Activated CD4-positive, alpha-beta memory T cell treated with anti-CD3 and anti-CD28 coated beads for 36 hours (primary cell): Measurements from ENCODE around the gene CCR2. TPM values are rescaled to one million over a fixed set of nuclear protein-coding genes. Genes with fewer than 3 reads are reported as not detected.

Source experiments
- CTCF ChIA-PET: fragments of 350-600 bp; sonication (Branson Sonifier 250); formaldehyde crosslinking; loops from one replicate; lab custom pipeline; 2021; ENCODE audit warnings: antibody characterized with exemption, inconsistent platforms; lab: Charles Lee
- POLR2A ChIA-PET: fragments of 350-600 bp; sonication (Branson Sonifier 250); formaldehyde crosslinking; loops from one replicate; lab custom pipeline; 2021; ENCODE audit warnings: antibody characterized with exemption; lab: Charles Lee
- DNase-seq: peaks from one replicate; pipeline ENCODE4 v3.0.0-alpha.2; 2020
- H3K27ac Mint-ChIP-seq: one replicate; pipeline ENCODE4 v1.8.0; 2021; ENCODE audit warnings: mixed read lengths
- H3K27me3 Mint-ChIP-seq: one replicate; pipeline ENCODE4 v1.8.0; 2021; ENCODE audit warnings: mixed read lengths
- H3K36me3 Mint-ChIP-seq: one replicate; pipeline ENCODE4 v1.8.0; 2021; ENCODE audit warnings: mixed read lengths
- H3K4me1 Mint-ChIP-seq: one replicate; pipeline ENCODE4 v1.8.0; 2021; ENCODE audit warnings: low read depth, mixed read lengths
- H3K4me3 Mint-ChIP-seq: one replicate; pipeline ENCODE4 v1.8.0; 2021; ENCODE audit warnings: mild to moderate bottlenecking, mixed read lengths
- H3K9me3 Mint-ChIP-seq: one replicate; pipeline ENCODE4 v1.8.0; 2021; ENCODE audit warnings: mixed read lengths
- intact Hi-C: fragments of 100-400 bp; cut with micrococcal nuclease; formaldehyde crosslinking; loops from one replicate; pipeline ENCODE4 v1.15.1; 2023
- total RNA-seq, 2 experiments: library from RNA; stranded (reverse); gene quantifications; one replicate each; pipeline ENCODE4 v1.2.3, GENCODE V29; 2021

CCR2 gene
- total RNA-seq, 2 experiments from 2014 or later = 2.2 TPM

GRCh38 chr3:46334741-46335478 is 19.0 kb upstream of the CCR2 start:
- H3K4me3 Mint-ChIP-seq = no peak overlapping the region
- peaks cover 16% of the 10 kb centered on the region for H3K36me3 Mint-ChIP-seq
- ChIA-PET POLR2A (interaction anchor here (0.8 to 2.3 kb wide), 6 partner anchors 20 to 77 kb away, joined by 3 to 9 read pairs (median 4); no protein-coding TSS in a partner anchor), CTCF (interaction anchor here (1.0 to 1.2 kb wide), 3 partner anchors 34 to 62 kb away, joined by 3 to 7 read pairs (median 3); no protein-coding TSS in a partner anchor)
- peaks cover 16% of the 10 kb centered on the region for H3K27me3 Mint-ChIP-seq
- H3K9me3 Mint-ChIP-seq = peaks cover 21% of the 10 kb centered on the region
- H3K27ac Mint-ChIP-seq = no peak overlapping the region
- peaks cover 8% of the 10 kb centered on the region for H3K4me1 Mint-ChIP-seq
- intact Hi-C loops = loop anchor here (1.0 to 2.0 kb wide), 4 partner anchors 14 to 36 kb away; no protein-coding TSS in a partner anchor
- DNase-seq = peak; percentile 30

- H3K27ac Mint-ChIP-seq = no peak overlapping the region
- no peak for DNase-seq
- peaks cover 16% of the 10 kb centered on the region for H3K27me3 Mint-ChIP-seq
- peaks cover 16% of the 10 kb centered on the region for H3K36me3 Mint-ChIP-seq
- peaks cover 8% of the 10 kb centered on the region for H3K4me1 Mint-ChIP-seq
- ChIA-PET CTCF (interaction anchor here (1.0 to 1.2 kb wide), 5 partner anchors 19 to 256 kb away, joined by 3 to 7 read pairs (median 3); partner anchors contain the start of gene CCR2), POLR2A (interaction anchor here (0.8 to 2.3 kb wide), 5 partner anchors 19 to 50 kb away, joined by 3 to 9 read pairs (median 5); no protein-coding TSS in a partner anchor)
- H3K4me3 Mint-ChIP-seq = no peak overlapping the region
- intact Hi-C loops = loop anchor here (1.0 to 2.0 kb wide), 4 partner anchors 13 to 36 kb away; no protein-coding TSS in a partner anchor
- H3K9me3 Mint-ChIP-seq = peaks cover 25% of the 10 kb centered on the region
Measured at GRCh38 chr3:46335541-46335940, 18.4 kb upstream of the CCR2 start.

- Mint-ChIP-seq H3K9me3 (peaks cover 25% of the 10 kb centered on the region), H3K27ac (no peak overlapping the region), H3K4me1 (peaks cover 8% of the 10 kb centered on the region), H3K27me3 (peaks cover 4% of the 10 kb centered on the region), H3K4me3 (no peak overlapping the region), H3K36me3 (peaks cover 16% of the 10 kb centered on the region)
- ChIA-PET CTCF (interaction anchor here (0.6 kb wide), 1 partner anchor 54 kb away, joined by 3 read pairs; no protein-coding TSS in a partner anchor), POLR2A (no interaction called here)
- no peak for DNase-seq
- intact Hi-C loops = no loop called here
Measured at GRCh38 chr3:46337911-46338310, 16.0 kb upstream of the CCR2 start.

DNA sequence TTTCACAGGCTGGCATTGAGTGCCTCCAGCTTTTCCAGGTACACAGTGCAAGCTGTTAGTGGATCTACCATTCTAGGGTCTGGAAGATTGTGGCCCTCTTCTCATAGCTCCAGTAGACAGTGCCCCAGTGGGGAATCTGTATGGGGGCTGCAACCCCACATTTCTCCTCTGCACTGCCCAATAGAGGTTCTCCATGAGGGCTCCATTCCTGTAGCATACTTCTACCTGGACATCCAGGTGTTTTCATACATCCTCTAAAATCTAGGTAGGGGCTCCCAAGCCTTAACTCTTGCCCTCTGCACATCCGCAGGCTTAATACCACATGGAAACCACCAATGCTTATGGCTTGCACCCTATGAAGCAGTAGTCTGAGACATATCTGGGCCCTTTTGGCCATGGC is 15.1 kb upstream of the CCR2 start:
- Mint-ChIP-seq H3K36me3 (peaks cover 16% of the 10 kb centered on the region), H3K27me3 (no peaks in the 10 kb centered on the region), H3K4me3 (no peak overlapping the region), H3K9me3 (peaks cover 25% of the 10 kb centered on the region), H3K27ac (no peak overlapping the region), H3K4me1 (peaks cover 8% of the 10 kb centered on the region)
- POLR2A ChIA-PET = no interaction called here
- intact Hi-C loops = no loop called here
- no peak for DNase-seq
- CTCF ChIA-PET = no interaction called here

DNA sequence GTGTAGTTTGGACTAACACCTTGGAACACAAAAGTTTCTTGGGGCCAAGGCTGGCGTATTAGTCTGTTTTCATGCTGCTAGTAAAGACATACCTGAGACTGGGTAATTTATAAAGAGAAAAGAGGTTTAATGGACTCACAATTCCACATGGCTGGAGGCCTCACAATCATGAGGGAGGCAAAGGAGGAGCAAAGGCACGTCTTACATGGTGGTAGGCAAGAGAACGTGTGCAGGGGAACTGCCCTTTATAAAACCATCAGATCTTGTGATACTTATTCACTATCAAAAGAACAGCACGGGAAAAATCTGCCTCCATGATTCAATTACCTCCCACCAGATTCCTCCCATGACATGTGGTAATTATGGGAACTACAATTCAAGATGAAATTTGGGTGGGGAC is 9.4 kb upstream of the CCR2 start:
- Mint-ChIP-seq H3K36me3 (peaks cover 15% of the 10 kb centered on the region), H3K4me3 (no peak overlapping the region), H3K27me3 (no peaks in the 10 kb centered on the region), H3K4me1 (peaks cover 11% of the 10 kb centered on the region), H3K27ac (no peak overlapping the region), H3K9me3 (peaks cover 13% of the 10 kb centered on the region)
- CTCF ChIA-PET = no interaction called here
- intact Hi-C loops = no loop called here
- no peak for DNase-seq
- POLR2A ChIA-PET = no interaction called here

GRCh38 chr3:46348823-46349482 is 5.0 kb upstream of the CCR2 start:
- H3K9me3 Mint-ChIP-seq = peaks cover 4% of the 10 kb centered on the region
- peaks cover 51% of the 10 kb centered on the region for H3K4me1 Mint-ChIP-seq
- intact Hi-C loops = loop anchor here (2.0 kb wide), 1 partner anchor 14 kb away; no protein-coding TSS in a partner anchor
- peak overlapping the region; percentile 73 for H3K27ac Mint-ChIP-seq
- no peak overlapping the region for H3K4me3 Mint-ChIP-seq
- POLR2A ChIA-PET = interaction anchor here (0.8 kb wide), 2 partner anchors 21 to 49 kb away, joined by 3 read pairs; no protein-coding TSS in a partner anchor
- peaks cover 10% of the 10 kb centered on the region for H3K36me3 Mint-ChIP-seq
- no peak for DNase-seq
- CTCF ChIA-PET = interaction anchor here (1.9 kb wide), 1 partner anchor 73 kb away, joined by 5 read pairs; no protein-coding TSS in a partner anchor
- peaks cover 12% of the 10 kb centered on the region for H3K27me3 Mint-ChIP-seq

GRCh38 chr3:46349484-46350261 is 4.2 kb upstream of the CCR2 start:
- peaks cover 17% of the 10 kb centered on the region for H3K27me3 Mint-ChIP-seq
- no peak for DNase-seq
- peaks cover 58% of the 10 kb centered on the region for H3K4me1 Mint-ChIP-seq
- ChIA-PET CTCF (interaction anchor here (0.8 to 1.9 kb wide), 4 partner anchors 23 to 142 kb away, joined by 3 to 5 read pairs (median 4); no protein-coding TSS in a partner anchor), POLR2A (interaction anchor here (0.8 to 1.3 kb wide), 2 partner anchors 20 to 50 kb away, joined by 3 to 6 read pairs; no protein-coding TSS in a partner anchor)
- intact Hi-C loops = loop anchor here (2.0 kb wide), 1 partner anchor 15 kb away; no protein-coding TSS in a partner anchor
- peak overlapping the region; percentile 73 for H3K27ac Mint-ChIP-seq
- H3K9me3 Mint-ChIP-seq = peaks cover 4% of the 10 kb centered on the region
- H3K4me3 Mint-ChIP-seq = no peak overlapping the region
- peaks cover 10% of the 10 kb centered on the region for H3K36me3 Mint-ChIP-seq

- Mint-ChIP-seq H3K27me3 (peaks cover 21% of the 10 kb centered on the region), H3K4me3 (no peak overlapping the region), H3K4me1 (peaks cover 62% of the 10 kb centered on the region), H3K9me3 (peaks cover 4% of the 10 kb centered on the region), H3K36me3 (peaks cover 10% of the 10 kb centered on the region), H3K27ac (peak overlapping the region; percentile 73)
- CTCF ChIA-PET = interaction anchor here (0.8 to 2.3 kb wide), 4 partner anchors 19 to 143 kb away, joined by 3 to 11 read pairs (median 4); no protein-coding TSS in a partner anchor
- intact Hi-C loops = no loop called here
- POLR2A ChIA-PET = interaction anchor here (0.6 to 1.3 kb wide), 3 partner anchors 20 to 191 kb away, joined by 3 to 6 read pairs (median 3); no protein-coding TSS in a partner anchor
- no peak for DNase-seq
Measured at GRCh38 chr3:46350262-46350565, 3.7 kb upstream of the CCR2 start.

DNA sequence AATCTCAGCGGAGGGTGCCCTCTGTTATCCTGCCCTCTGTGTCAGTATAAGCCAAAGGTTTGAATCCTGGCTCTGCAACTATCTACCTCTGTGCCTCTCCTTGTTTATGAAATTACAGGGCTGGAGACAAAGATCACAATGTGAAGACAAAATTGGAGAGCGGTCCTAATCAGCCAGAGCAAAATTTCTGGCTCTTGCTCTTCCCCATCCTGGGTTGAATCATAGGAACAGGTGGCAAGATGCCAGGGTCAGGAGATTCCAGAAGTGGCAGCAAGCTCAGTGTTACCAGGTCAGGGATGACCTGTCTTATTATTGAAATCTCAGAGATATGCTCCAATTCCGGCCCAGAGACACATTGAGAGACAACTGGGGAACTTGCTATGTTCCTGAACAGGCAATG is 2.3 kb upstream of the CCR2 start:
- Mint-ChIP-seq H3K27ac (no peak overlapping the region), H3K9me3 (peaks cover 2% of the 10 kb centered on the region), H3K4me1 (peaks cover 75% of the 10 kb centered on the region), H3K36me3 (peaks cover 10% of the 10 kb centered on the region), H3K4me3 (no peak overlapping the region), H3K27me3 (peaks cover 28% of the 10 kb centered on the region)
- no peak for DNase-seq
- intact Hi-C loops = no loop called here
- CTCF ChIA-PET = interaction anchor here (2.3 kb wide), 1 partner anchor 18 kb away, joined by 11 read pairs; no protein-coding TSS in a partner anchor
- POLR2A ChIA-PET = interaction anchor here (1.2 kb wide), 1 partner anchor 57 kb away, joined by 3 read pairs; no protein-coding TSS in a partner anchor

DNA sequence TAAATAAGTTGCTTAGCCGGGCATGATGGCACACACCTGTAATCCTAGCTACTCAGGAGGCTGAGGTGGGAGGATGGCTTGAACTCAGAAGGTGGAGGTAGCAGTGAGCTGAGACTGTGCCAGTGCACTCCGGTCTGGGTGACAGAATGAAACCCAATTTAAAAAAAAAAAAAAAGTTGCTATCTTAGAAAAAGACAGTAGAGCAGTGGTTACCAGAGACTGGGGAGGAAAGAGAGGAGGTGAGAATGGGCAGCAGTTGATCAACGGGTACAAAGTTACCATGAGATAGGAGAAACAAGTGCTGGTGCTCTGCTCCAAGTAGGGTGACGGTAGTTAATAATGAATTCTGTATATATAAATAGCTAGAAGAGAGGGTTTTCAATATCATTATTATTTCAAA is 821 bp upstream of the CCR2 start:
- intact Hi-C loops = loop anchor here (1.0 kb wide), 1 partner anchor 17 kb away; the partner anchor contains the start of gene CCR5
- Mint-ChIP-seq H3K27ac (peak overlapping the region; percentile 24), H3K27me3 (peaks cover 31% of the 10 kb centered on the region), H3K9me3 (no peaks in the 10 kb centered on the region), H3K36me3 (no peaks in the 10 kb centered on the region), H3K4me3 (no peak overlapping the region), H3K4me1 (peaks cover 89% of the 10 kb centered on the region)
- ChIA-PET POLR2A (interaction anchor here (0.7 to 2.7 kb wide), 4 partner anchors 16 to 122 kb away, joined by 3 to 27 read pairs (median 8); no protein-coding TSS in a partner anchor), CTCF (interaction anchor here (0.6 to 3.1 kb wide), 7 partner anchors 16 to 1310 kb away, joined by 3 to 24 read pairs (median 4); partner anchors contain the start of gene CCR5)
- no peak for DNase-seq

- H3K36me3 Mint-ChIP-seq = no peaks in the 10 kb centered on the region
- intact Hi-C loops = no loop called here
- no peaks in the 10 kb centered on the region for H3K9me3 Mint-ChIP-seq
- H3K4me3 Mint-ChIP-seq = peak overlapping the region; percentile 31
- no peak for DNase-seq
- peak overlapping the region; percentile 63 for H3K27ac Mint-ChIP-seq
- peaks cover 31% of the 10 kb centered on the region for H3K27me3 Mint-ChIP-seq
- CTCF ChIA-PET = interaction anchor here (0.8 to 3.1 kb wide), 9 partner anchors 14 to 139 kb away, joined by 3 to 24 read pairs (median 4); partner anchors contain the start of gene CCR5
- peaks cover 90% of the 10 kb centered on the region for H3K4me1 Mint-ChIP-seq
- POLR2A ChIA-PET = interaction anchor here (0.6 to 2.7 kb wide), 3 partner anchors 15 to 55 kb away, joined by 3 to 27 read pairs (median 11); no protein-coding TSS in a partner anchor
Measured at GRCh38 chr3:46354478-46354877, 567 bp downstream of the CCR2 start.
